SK-N-SH (cell line): ENCODE measurements around the gene ARMC6.

Experiments
- EP300 ChIP-seq, 2 experiments: IDR thresholded peaks; 2 replicates each; pipeline versions ENCODE4 v1.4.0 to v1.6.1; 2012; ENCODE audit warnings: borderline replicate concordance in 1 of 2, low read depth in 1 of 2, low read length in 1 of 2
- FOXJ3 ChIP-seq: sonication (generic); formaldehyde crosslinking; IDR thresholded peaks from 2 replicates; pipeline ENCODE4 v1.5.1; 2020; ENCODE audit warnings: mild to moderate bottlenecking, missing genetic modification reagents

- TF ChIP-seq FOXJ3 (CRISPR knock-in tag) = no peak
- no peak for TF ChIP-seq EP300 (IDR thresholded peaks at IDR 0.05; ENCODE audit: borderline replicate concordance in 1 of 2, low read depth in 1 of 2, low read length in 1 of 2)
These were observed 63.5 kb downstream of the ARMC6 start for GRCh38 chr19:19096641-19097627.
